Motor neuron (in vitro differentiated cells): ENCODE data around the gene STMN1. TPM values are rescaled to one million over a fixed set of nuclear protein-coding genes. Genes with fewer than 3 reads are reported as not detected.

Experiments
- ATAC-seq, 8 experiments: fragments of 200-7000 bp; cut with Tn5 transposase; replicated peaks in 6 of 8; 2 replicates each; pipeline ENCODE4 v1.8.0; 2021; ENCODE audit warnings: mild to moderate bottlenecking in 8 of 8, moderate library complexity in 8 of 8
- H3K27ac ChIP-seq, 2 donors: fragments of 250-450 bp; sonication (Bioruptor Pico); 2 replicates each; pipeline ENCODE4 v1.9.0; 2021; ENCODE audit warnings: antibody characterized with exemption in 2 of 2, mild to moderate bottlenecking in 2 of 2, moderate library complexity in 1 of 2
- H3K4me1 ChIP-seq, 2 donors: fragments of 250-450 bp; sonication (Bioruptor Pico); replicated peaks in 1 of 2; 2 replicates each; pipeline ENCODE4 v1.6.1; 2021; ENCODE audit warnings: antibody characterized with exemption in 2 of 2, mild to moderate bottlenecking in 2 of 2, moderate library complexity in 1 of 2
- H3K4me3 ChIP-seq, 5 donors: fragments of 250-450 bp; sonication (Bioruptor Pico); 2 replicates each; pipeline ENCODE4 v1.9.0; 2021; ENCODE audit warnings: antibody characterized with exemption in 5 of 5, mild to moderate bottlenecking in 5 of 5, moderate library complexity in 4 of 5
- WGBS, 10 experiments: fragments of 450-650 bp; shearing (Covaris generic); methylation state at CpG; one replicate each; pipeline ENCODE4 v1.0.0; 2022; 5-methylcytosine and 5-hydroxymethylcytosine counted together
- in situ Hi-C, 9 experiments: fragments of 400-800 bp; cut with MboI; loops; one replicate each; pipeline ENCODE4 v1.15.0; 2021; ENCODE audit warnings: low sequenced_read_pairs in 9 of 9, low pct_unique_long_range_greater_than_20kb in 2 of 9; ENCODE audit not compliant: unreplicated experiment in 9 of 9
- total RNA-seq, 8 experiments: library from RNA; unstranded; fragments of 300-600 nt; gene quantifications; 2 replicates each; pipeline versions ENCODE4 v1.2.3 to v1.2.4, GENCODE V29; 2022

STMN1 gene
- total RNA-seq, 8 experiments from 2014 or later: 11.5 to 1,830 (median 781) TPM

- in situ Hi-C loops: no loop called here
- 83 to 100% (median 96%) methylated on average over 1 to 8 of the region's 9 CpGs; no CpG with 5 or more reads in 2 of the 10 experiments for WGBS, 10 experiments
- Histone ChIP-seq H3K4me1 (peaks cover 12 to 34% of the 10 kb centered on the region in 2 donors), H3K27ac (no peak overlapping the region), H3K4me3 (no peak overlapping the region)
- no peak for ATAC-seq
These were observed 34.3 kb downstream of the STMN1 start for GRCh38 chr1:25871704-25872494.

- 16 to 33% (median 30%) methylated on average over 3 to 5 of the region's 5 CpGs; no CpG with 5 or more reads in 7 of the 10 experiments for WGBS, 10 experiments
- H3K4me1 ChIP-seq: peaks cover 11 to 33% of the 10 kb centered on the region in 2 donors
- ATAC-seq: peak in 2 of 8 experiments; percentile 2 to 11
- H3K4me3 ChIP-seq: no peak overlapping the region
- in situ Hi-C loops: no loop called here
- no peak overlapping the region for H3K27ac ChIP-seq
These were observed 35.0 kb downstream of the STMN1 start for GRCh38 chr1:25871086-25871703.

GRCh38 chr1:25870614-25871013 lies 35.6 kb downstream of the STMN1 start:
- Histone ChIP-seq H3K4me1 (peaks cover 7 to 29% of the 10 kb centered on the region in 2 donors), H3K4me3 (no peak overlapping the region), H3K27ac (no peak overlapping the region)
- no peak for ATAC-seq
- in situ Hi-C loops: no loop called here
- 67 to 100% (median 100%) methylated on average over 1 of the region's 1 CpG; no CpG with 5 or more reads in 4 of the 10 experiments for WGBS, 10 experiments

- in situ Hi-C loops: no loop called here
- no peak for ATAC-seq
- 51 to 84% (median 75%) methylated on average over 1 to 5 of the region's 6 CpGs; no CpG with 5 or more reads in 6 of the 10 experiments for WGBS, 10 experiments
These were observed 36.2 kb downstream of the STMN1 start for GRCh38 chr1:25869909-25870606.

GRCh38 chr1:25867210-25867991 lies 38.8 kb downstream of the STMN1 start:
- ATAC-seq: peak in 3 of 8 experiments; percentile 43 to 80 (median 70)
- WGBS, 10 experiments: 51 to 100% (median 76%) methylated on average over 3 to 8 of the region's 9 CpGs

More at GRCh38 chr1:25869909-25870606, 36.2 kb downstream of the STMN1 start:
- H3K27ac ChIP-seq: no peak overlapping the region
- H3K4me3 ChIP-seq: no peak overlapping the region
- H3K4me1 ChIP-seq: peaks cover 7 to 29% of the 10 kb centered on the region in 2 donors

GRCh38 chr1:25866288-25866687 lies 39.9 kb downstream of the STMN1 start:
- no peak overlapping the region for H3K4me3 ChIP-seq
- in situ Hi-C loops: no loop called here
- no peak overlapping the region for H3K27ac ChIP-seq
- H3K4me1 ChIP-seq: peaks cover 0 to 9% of the 10 kb centered on the region in 2 donors
- ATAC-seq: no peak
- 83 to 89% methylated on average over 1 of the region's 1 CpG; no CpG with 5 or more reads in 8 of the 10 experiments for WGBS, 10 experiments

More at GRCh38 chr1:25867210-25867991, 38.8 kb downstream of the STMN1 start:
- in situ Hi-C loops: no loop called here
- H3K4me1 ChIP-seq: peaks cover 0 to 12% of the 10 kb centered on the region in 2 donors
- H3K4me3 ChIP-seq: no peak overlapping the region
- H3K27ac ChIP-seq: no peak overlapping the region

GRCh38 chr1:25864434-25864833 lies 41.8 kb downstream of the STMN1 start:
- Histone ChIP-seq H3K4me1 (peaks cover 0 to 6% of the 10 kb centered on the region in 2 donors), H3K4me3 (no peak overlapping the region), H3K27ac (no peak overlapping the region)
- in situ Hi-C loops: no loop called here
- ATAC-seq: no peak
- 80 to 100% (median 97%) methylated on average over 1 to 3 of the region's 3 CpGs; no CpG with 5 or more reads in 4 of the 10 experiments for WGBS, 10 experiments

- no peak overlapping the region for H3K27ac ChIP-seq
- H3K4me3 ChIP-seq: no peak overlapping the region
- H3K4me1 ChIP-seq: peaks cover 0 to 7% of the 10 kb centered on the region in 2 donors
- ATAC-seq: no peak
- in situ Hi-C loops: no loop called here
- 85 to 100% (median 92%) methylated on average over 3 to 23 of the region's 25 CpGs; no CpG with 5 or more reads in 1 of the 10 experiments for WGBS, 10 experiments
These were observed 42.5 kb downstream of the STMN1 start for GRCh38 chr1:25863486-25864262.

- in situ Hi-C loops: no loop called here
- H3K4me3 ChIP-seq: no peak overlapping the region
- peaks cover 0 to 10% of the 10 kb centered on the region in 2 donors for H3K4me1 ChIP-seq
- no peak overlapping the region for H3K27ac ChIP-seq
- WGBS, 10 experiments: 84 to 99% (median 95%) methylated on average over 7 to 16 of the region's 20 CpGs; no CpG with 5 or more reads in 4 of the 10 experiments
- ATAC-seq: no peak
These were observed 43.3 kb downstream of the STMN1 start for GRCh38 chr1:25862785-25863485.

GRCh38 chr1:25861316-25862286 lies 44.6 kb downstream of the STMN1 start:
- no peak for ATAC-seq
- Histone ChIP-seq H3K4me1 (peaks cover 0 to 7% of the 10 kb centered on the region in 2 donors), H3K27ac (no peak overlapping the region), H3K4me3 (no peak overlapping the region)
- 17 to 93% (median 72%) methylated on average over 1 to 15 of the region's 16 CpGs for WGBS, 10 experiments
- in situ Hi-C loops: no loop called here
